ENCODE results near the gene TANGO2. TPM values are rescaled to one million over a fixed set of nuclear protein-coding genes. Genes with fewer than 3 reads are reported as not detected.
A peak's percentile ranks its signal among the peaks of the same experiment; 100 is the strongest.

The TANGO2 gene
- polyA plus RNA-seq (2013, experiment 1 of 4), result 8.1 TPM
- polyA plus RNA-seq (2013, experiment 2 of 4), result 8.6 TPM
- 8.0 TPM for polyA plus RNA-seq (2013, experiment 3 of 4)
- 7.1 TPM for polyA plus RNA-seq (2013, experiment 4 of 4)

- Histone ChIP-seq H3K4me1 (ENCODE audit: control insufficient read depth, insufficient read depth, low read length) (peaks cover 4% of the 10 kb centered on the region), H3K36me3 (ENCODE audit: control insufficient read depth, insufficient read depth, low read length) (no peaks in the 10 kb centered on the region), H3K9me3 (ENCODE audit: control insufficient read depth, low read length) (no peaks in the 10 kb centered on the region), H3K4me3 (ENCODE audit: insufficient read depth, low read depth, low read length) (peak within 1 kb of the TSS; percentile 65), H3K27me3 (ENCODE audit: control insufficient read depth, insufficient read depth, low read length, poor library complexity, severe bottlenecking) (peaks cover 58% of the 10 kb centered on the region), H3K27ac (ENCODE audit: insufficient read depth, low read depth, low read length, poor library complexity, severe bottlenecking) (no peak within 1 kb of the TSS)
- WGBS, 2 experiments, result 2 to 3% methylated on average over 61 of the region's 61 CpGs
These were observed at the start of gene TANGO2 for GRCh38 chr22:20020533-20021195. Gene TANGO2, plus strand, starts transcription at chr22:20021110. Its CDS starts 15,689 bp downstream, at chr22:20036799.

- Histone ChIP-seq H3K4me3 (ENCODE audit: insufficient read depth, low read depth, low read length) (no peak overlapping the region), H3K27ac (ENCODE audit: insufficient read depth, low read depth, low read length, poor library complexity, severe bottlenecking) (no peak overlapping the region), H3K36me3 (ENCODE audit: control insufficient read depth, insufficient read depth, low read length) (peaks cover 12% of the 10 kb centered on the region), H3K4me1 (ENCODE audit: control insufficient read depth, insufficient read depth, low read length) (peaks cover 13% of the 10 kb centered on the region), H3K9me3 (ENCODE audit: control insufficient read depth, low read length) (no peaks in the 10 kb centered on the region), H3K27me3 (ENCODE audit: control insufficient read depth, insufficient read depth, low read length, poor library complexity, severe bottlenecking) (no peaks in the 10 kb centered on the region)
- WGBS, 2 experiments, result 89% methylated on average over 28 of the region's 28 CpGs
These were observed 49.4 kb upstream of the TANGO2 start for GRCh38 chr22:19971276-19972124.

- H3K27me3 ChIP-seq (ENCODE audit: control insufficient read depth, insufficient read depth, low read length, poor library complexity, severe bottlenecking), result no peaks in the 10 kb centered on the region
- H3K36me3 ChIP-seq (ENCODE audit: control insufficient read depth, insufficient read depth, low read length), result peaks cover 12% of the 10 kb centered on the region
- H3K27ac ChIP-seq (ENCODE audit: insufficient read depth, low read depth, low read length, poor library complexity, severe bottlenecking), result no peak overlapping the region
- WGBS, 2 experiments, result 93 to 95% methylated on average over 9 of the region's 9 CpGs
- H3K9me3 ChIP-seq (ENCODE audit: control insufficient read depth, low read length), result no peaks in the 10 kb centered on the region
- peaks cover 13% of the 10 kb centered on the region for H3K4me1 ChIP-seq (ENCODE audit: control insufficient read depth, insufficient read depth, low read length)
- H3K4me3 ChIP-seq (ENCODE audit: insufficient read depth, low read depth, low read length), result no peak overlapping the region
These were observed 48.7 kb upstream of the TANGO2 start for GRCh38 chr22:19972251-19972650.

GRCh38 chr22:19972652-19973550 lies 48.0 kb upstream of the TANGO2 start:
- WGBS, 2 experiments, result 93% methylated on average over 50 of the region's 50 CpGs
- Histone ChIP-seq H3K9me3 (ENCODE audit: control insufficient read depth, low read length) (no peaks in the 10 kb centered on the region), H3K36me3 (ENCODE audit: control insufficient read depth, insufficient read depth, low read length) (peaks cover 12% of the 10 kb centered on the region), H3K27ac (ENCODE audit: insufficient read depth, low read depth, low read length, poor library complexity, severe bottlenecking) (no peak overlapping the region), H3K4me1 (ENCODE audit: control insufficient read depth, insufficient read depth, low read length) (peaks cover 13% of the 10 kb centered on the region), H3K4me3 (ENCODE audit: insufficient read depth, low read depth, low read length) (no peak overlapping the region), H3K27me3 (ENCODE audit: control insufficient read depth, insufficient read depth, low read length, poor library complexity, severe bottlenecking) (no peaks in the 10 kb centered on the region)

GRCh38 chr22:19973551-19974267 lies 47.2 kb upstream of the TANGO2 start:
- WGBS, 2 experiments, result 96 to 97% methylated on average over 46 of the region's 46 CpGs
- H3K9me3 ChIP-seq (ENCODE audit: control insufficient read depth, low read length), result no peaks in the 10 kb centered on the region
- peaks cover 13% of the 10 kb centered on the region for H3K4me1 ChIP-seq (ENCODE audit: control insufficient read depth, insufficient read depth, low read length)
- H3K27me3 ChIP-seq (ENCODE audit: control insufficient read depth, insufficient read depth, low read length, poor library complexity, severe bottlenecking), result no peaks in the 10 kb centered on the region
- peaks cover 15% of the 10 kb centered on the region for H3K36me3 ChIP-seq (ENCODE audit: control insufficient read depth, insufficient read depth, low read length)
- H3K4me3 ChIP-seq (ENCODE audit: insufficient read depth, low read depth, low read length), result no peak overlapping the region
- H3K27ac ChIP-seq (ENCODE audit: insufficient read depth, low read depth, low read length, poor library complexity, severe bottlenecking), result no peak overlapping the region

- WGBS, 2 experiments, result 68 to 73% methylated on average over 10 to 11 of the region's 11 CpGs
- H3K27me3 ChIP-seq (ENCODE audit: control insufficient read depth, insufficient read depth, low read length, poor library complexity, severe bottlenecking), result no peaks in the 10 kb centered on the region
- no peak overlapping the region for H3K4me3 ChIP-seq (ENCODE audit: insufficient read depth, low read depth, low read length)
- peak overlapping the region; percentile 86 for H3K27ac ChIP-seq (ENCODE audit: insufficient read depth, low read depth, low read length, poor library complexity, severe bottlenecking)
- H3K9me3 ChIP-seq (ENCODE audit: control insufficient read depth, low read length), result no peaks in the 10 kb centered on the region
- peaks cover 19% of the 10 kb centered on the region for H3K36me3 ChIP-seq (ENCODE audit: control insufficient read depth, insufficient read depth, low read length)
- H3K4me1 ChIP-seq (ENCODE audit: control insufficient read depth, insufficient read depth, low read length), result peaks cover 13% of the 10 kb centered on the region
These were observed 46.5 kb upstream of the TANGO2 start for GRCh38 chr22:19974268-19974861.

GRCh38 chr22:19974935-19975706 lies 45.8 kb upstream of the TANGO2 start:
- Histone ChIP-seq H3K4me3 (ENCODE audit: insufficient read depth, low read depth, low read length) (no peak overlapping the region), H3K27ac (ENCODE audit: insufficient read depth, low read depth, low read length, poor library complexity, severe bottlenecking) (peak overlapping the region; percentile 86), H3K27me3 (ENCODE audit: control insufficient read depth, insufficient read depth, low read length, poor library complexity, severe bottlenecking) (no peaks in the 10 kb centered on the region), H3K4me1 (ENCODE audit: control insufficient read depth, insufficient read depth, low read length) (peaks cover 13% of the 10 kb centered on the region), H3K9me3 (ENCODE audit: control insufficient read depth, low read length) (no peaks in the 10 kb centered on the region), H3K36me3 (ENCODE audit: control insufficient read depth, insufficient read depth, low read length) (peaks cover 20% of the 10 kb centered on the region)
- WGBS, 2 experiments, result 78 to 81% methylated on average over 13 of the region's 13 CpGs

- 94 to 95% methylated on average over 4 of the region's 4 CpGs for WGBS, 2 experiments
- Histone ChIP-seq H3K9me3 (ENCODE audit: control insufficient read depth, low read length) (no peaks in the 10 kb centered on the region), H3K27ac (ENCODE audit: insufficient read depth, low read depth, low read length, poor library complexity, severe bottlenecking) (no peak overlapping the region), H3K27me3 (ENCODE audit: control insufficient read depth, insufficient read depth, low read length, poor library complexity, severe bottlenecking) (no peaks in the 10 kb centered on the region), H3K4me3 (ENCODE audit: insufficient read depth, low read depth, low read length) (no peak overlapping the region), H3K4me1 (ENCODE audit: control insufficient read depth, insufficient read depth, low read length) (peaks cover 13% of the 10 kb centered on the region), H3K36me3 (ENCODE audit: control insufficient read depth, insufficient read depth, low read length) (peaks cover 26% of the 10 kb centered on the region)
These were observed 45.2 kb upstream of the TANGO2 start for GRCh38 chr22:19975707-19976035.

GRCh38 chr22:19976671-19977070 lies 44.2 kb upstream of the TANGO2 start:
- no peak overlapping the region for H3K27ac ChIP-seq (ENCODE audit: insufficient read depth, low read depth, low read length, poor library complexity, severe bottlenecking)
- WGBS, 2 experiments, result 96 to 98% methylated on average over 3 of the region's 3 CpGs
- no peak overlapping the region for H3K4me3 ChIP-seq (ENCODE audit: insufficient read depth, low read depth, low read length)
- H3K27me3 ChIP-seq (ENCODE audit: control insufficient read depth, insufficient read depth, low read length, poor library complexity, severe bottlenecking), result no peaks in the 10 kb centered on the region
- peaks cover 13% of the 10 kb centered on the region for H3K4me1 ChIP-seq (ENCODE audit: control insufficient read depth, insufficient read depth, low read length)
- no peaks in the 10 kb centered on the region for H3K9me3 ChIP-seq (ENCODE audit: control insufficient read depth, low read length)
- H3K36me3 ChIP-seq (ENCODE audit: control insufficient read depth, insufficient read depth, low read length), result peaks cover 32% of the 10 kb centered on the region
